GM23338 (cell line): ENCODE results near the gene URI1. TPM values are rescaled to one million over a fixed set of nuclear protein-coding genes. Genes with fewer than 3 reads are reported as not detected.

Experiments
- ATAC-seq: fragments of 200-7000 bp; cut with Tn5 transposase; 3 replicates; pipeline ENCODE4 v1.9.1; 2020
- DNase-seq: peaks from one replicate; pipeline ENCODE4 v3.0.0-alpha.2; 2015; ENCODE audit warnings: low spot score
- H2AFZ ChIP-seq: fragments of 200-600 bp; sonication (generic); 2 replicates; pipeline ENCODE4 v1.8.0; 2016; ENCODE audit warnings: antibody characterized with exemption, mild to moderate bottlenecking, moderate library complexity
- H3F3A ChIP-seq: fragments of 200-600 bp; sonication (generic); replicated peaks from 2 replicates; pipeline ENCODE4 v1.8.0; 2017; ENCODE audit warnings: antibody characterized with exemption, mixed run types, low read depth
- H3K27ac ChIP-seq: fragments of 200-600 bp; sonication (generic); 2 replicates; pipeline ENCODE4 v1.6.1; 2016; ENCODE audit warnings: low read depth
- H3K27me3 ChIP-seq: fragments of 200-600 bp; sonication (generic); 2 replicates; pipeline ENCODE4 v1.8.0; 2016; ENCODE audit warnings: mild to moderate bottlenecking, mixed run types, moderate library complexity; ENCODE audit not compliant: insufficient read depth
- H3K36me3 ChIP-seq: fragments of 200-600 bp; sonication (generic); 2 replicates; pipeline ENCODE4 v1.8.0; 2016; ENCODE audit warnings: mild to moderate bottlenecking; ENCODE audit not compliant: insufficient read depth
- H3K4me1 ChIP-seq: fragments of 200-600 bp; sonication (generic); 2 replicates; pipeline ENCODE4 v1.8.0; 2016; ENCODE audit warnings: mild to moderate bottlenecking, moderate library complexity; ENCODE audit not compliant: insufficient read depth
- H3K4me2 ChIP-seq: fragments of 200-600 bp; sonication (generic); 2 replicates; pipeline ENCODE4 v1.7.1; 2017; ENCODE audit warnings: mixed run types
- H3K4me3 ChIP-seq: fragments of 200-600 bp; sonication (generic); 2 replicates; pipeline ENCODE4 v1.6.1; 2016; ENCODE audit warnings: mixed run types
- H3K79me2 ChIP-seq: fragments of 200-600 bp; sonication (generic); replicated peaks from 2 replicates; pipeline ENCODE4 v1.8.0; 2017; ENCODE audit warnings: mild to moderate bottlenecking; ENCODE audit not compliant: insufficient read depth
- H3K9me2 ChIP-seq: fragments of 200-600 bp; sonication (generic); 2 replicates; pipeline ENCODE4 v1.8.0; 2017; ENCODE audit not compliant: insufficient read depth
- H4K20me1 ChIP-seq: fragments of 200-600 bp; sonication (generic); replicated peaks from 2 replicates; pipeline ENCODE4 v1.8.0; 2017; ENCODE audit warnings: mild to moderate bottlenecking; ENCODE audit not compliant: insufficient read depth
- H3K27ac Mint-ChIP-seq: 2 replicates; pipeline ENCODE4 v1.8.0; 2020; ENCODE audit warnings: inconsistent platforms, mild to moderate bottlenecking, moderate library complexity, mixed read lengths
- H3K27me3 Mint-ChIP-seq: 3 replicates; pipeline ENCODE4 v1.8.0; 2022; ENCODE audit warnings: low read depth, mild to moderate bottlenecking, moderate library complexity, mixed read lengths, inconsistent platforms; ENCODE audit not compliant: insufficient read depth, poor library complexity
- H3K36me3 Mint-ChIP-seq: 3 replicates; pipeline ENCODE4 v1.8.0; 2021; ENCODE audit warnings: low read depth, mild to moderate bottlenecking, inconsistent platforms, moderate library complexity, mixed read lengths
- H3K4me1 Mint-ChIP-seq: 3 replicates; pipeline ENCODE4 v1.8.0; 2020; ENCODE audit warnings: mild to moderate bottlenecking, inconsistent platforms, mixed read lengths
- H3K4me3 Mint-ChIP-seq: 3 replicates; pipeline ENCODE4 v1.8.0; 2021; ENCODE audit warnings: moderate library complexity, mild to moderate bottlenecking, inconsistent platforms, mixed read lengths
- H3K9me3 Mint-ChIP-seq: 3 replicates; pipeline ENCODE4 v1.8.0; 2020; ENCODE audit warnings: moderate library complexity, mild to moderate bottlenecking, inconsistent platforms, mixed read lengths
- CREB1 ChIP-seq: fragments of 250-450 bp; sonication (Bioruptor Pico); IDR thresholded peaks from 2 replicates; pipeline ENCODE4 v1.5.0; 2020; ENCODE audit warnings: low read depth, mild to moderate bottlenecking, moderate library complexity
- CTCF ChIP-seq, 2 experiments: fragments of 200-600 bp in 1 of 2; sonication (generic) in 1 of 2; conservative IDR thresholded peaks; 2 replicates each; pipeline versions ENCODE4 v1.5.1 to v1.6.1; 2016 to 2017; ENCODE audit warnings: antibody characterized with exemption in 2 of 2, low read depth in 2 of 2, mild to moderate bottlenecking in 2 of 2, moderate library complexity in 1 of 2
- ETS1 ChIP-seq: IDR thresholded peaks from 2 replicates; pipeline ENCODE4 v1.6.1; 2016; ENCODE audit warnings: antibody characterized with exemption
- EZH2 ChIP-seq: fragments of 200-600 bp; sonication (generic); IDR thresholded peaks from one replicate; pipeline ENCODE4 v1.8.0; 2017; ENCODE audit warnings: antibody characterized with exemption, mild to moderate bottlenecking, low read depth; ENCODE audit not compliant: unreplicated experiment
- EZH2phosphoT487 ChIP-seq: fragments of 200-600 bp; sonication (generic); IDR thresholded peaks from one replicate; pipeline ENCODE4 v1.8.1; 2018; ENCODE audit warnings: antibody characterized with exemption; ENCODE audit not compliant: unreplicated experiment
- JUNB ChIP-seq: IDR thresholded peaks from one replicate; pipeline ENCODE4 v1.6.1; 2016; ENCODE audit warnings: antibody characterized with exemption; ENCODE audit not compliant: unreplicated experiment
- POLR2AphosphoS5 ChIP-seq: IDR thresholded peaks from 2 replicates; pipeline ENCODE4 v1.6.1; 2016; ENCODE audit warnings: antibody characterized with exemption, low read depth
- REST ChIP-seq: IDR thresholded peaks from one replicate; pipeline ENCODE4 v1.6.1; 2018; ENCODE audit warnings: antibody characterized with exemption; ENCODE audit not compliant: unreplicated experiment
- STAT1 ChIP-seq: IDR thresholded peaks from one replicate; pipeline ENCODE4 v1.6.1; 2016; ENCODE audit warnings: antibody characterized with exemption; ENCODE audit not compliant: unreplicated experiment
- ZNF114 ChIP-seq: fragments of 250-450 bp; sonication (Bioruptor Pico); IDR thresholded peaks from 2 replicates; pipeline ENCODE4 v1.5.0; 2020; ENCODE audit warnings: mild to moderate bottlenecking, moderate library complexity
- ZNF331 ChIP-seq: fragments of 250-450 bp; sonication (Bioruptor Pico); IDR thresholded peaks from 2 replicates; pipeline ENCODE4 v1.5.0; 2020; ENCODE audit warnings: low read depth, mild to moderate bottlenecking, moderate library complexity
- ZNF462 ChIP-seq: fragments of 250-450 bp; sonication (Bioruptor Pico); IDR thresholded peaks from 2 replicates; pipeline ENCODE4 v1.5.0; 2020; ENCODE audit warnings: mild to moderate bottlenecking, moderate library complexity
- polyA plus RNA-seq: library from polyadenylated mRNA; unstranded; fragments of >200 nt; fragmentation: Nextera tagmentation; extraction: Ambion mirVana; gene quantifications from 2 replicates; pipeline ENCODE4 v1.2.1, GENCODE V29; 2016
- total RNA-seq: library from RNA; depleted of rRNA; stranded (reverse); fragments of >200 nt; shearing (Covaris generic); gene quantifications from 2 replicates; pipeline ENCODE4 v1.2.3, GENCODE V29; 2014

The URI1 gene
- total and polyA plus RNA-seq, 2 experiments from 2014 or later = 27.6 to 68.4 TPM

GRCh38 chr19:30028992-30029343 lies 86.9 kb downstream of the URI1 start:
- H3K4me3 Mint-ChIP-seq = no peak overlapping the region
- no peaks in the 10 kb centered on the region for H3K36me3 ChIP-seq
- no peaks in the 10 kb centered on the region for H4K20me1 ChIP-seq
- H2AFZ ChIP-seq = no peak overlapping the region
- no peaks in the 10 kb centered on the region for H3F3A ChIP-seq
- H3K4me1 ChIP-seq = peaks cover 21% of the 10 kb centered on the region
- H3K4me2 ChIP-seq = no peak overlapping the region
- no peak overlapping the region for H3K4me3 ChIP-seq
- peak overlapping the region; percentile 5; the same call in 1 of the 2 replicates for H3K27ac Mint-ChIP-seq
- no peak overlapping the region for H3K27ac ChIP-seq
- peaks cover 2% of the 10 kb centered on the region for H3K27me3 Mint-ChIP-seq
- H3K36me3 Mint-ChIP-seq = peaks cover 36% of the 10 kb centered on the region
- TF ChIP-seq CTCF (conservative IDR thresholded peaks at IDR 0.05; ENCODE audit: low read depth in 2 of 2) (no peak), ETS1 (no peak), ZNF331 (CRISPR knock-in tag) (no peak), CREB1 (CRISPR knock-in tag) (no peak), ZNF462 (CRISPR knock-in tag) (no peak), REST (no peak), EZH2 (no peak), ZNF114 (no peak), STAT1 (no peak), JUNB (no peak), POLR2AphosphoS5 (no peak), EZH2phosphoT487 (no peak)
- no peak for DNase-seq
- H3K27me3 ChIP-seq = no peaks in the 10 kb centered on the region
- no peak for ATAC-seq
- peaks cover 2% of the 10 kb centered on the region; the same call in 2 of the 3 replicates for H3K9me3 Mint-ChIP-seq
- H3K79me2 ChIP-seq = peaks cover 4% of the 10 kb centered on the region; the same call in 1 of the 2 replicates
- peaks cover 26% of the 10 kb centered on the region; the same call in 2 of the 3 replicates for H3K4me1 Mint-ChIP-seq
- H3K9me2 ChIP-seq = no peaks in the 10 kb centered on the region
